ENCODE results near the gene CENPP. TPM values are rescaled to one million over a fixed set of nuclear protein-coding genes. Genes with fewer than 3 reads are reported as not detected.

CENPP gene
- total RNA-seq, 1 experiment from 2014 or later = 14.3 TPM

GRCh38 chr9:92661743-92662142 is 336.0 kb downstream of the CENPP start (continued):
- TF ChIP-seq, protein P1, sequence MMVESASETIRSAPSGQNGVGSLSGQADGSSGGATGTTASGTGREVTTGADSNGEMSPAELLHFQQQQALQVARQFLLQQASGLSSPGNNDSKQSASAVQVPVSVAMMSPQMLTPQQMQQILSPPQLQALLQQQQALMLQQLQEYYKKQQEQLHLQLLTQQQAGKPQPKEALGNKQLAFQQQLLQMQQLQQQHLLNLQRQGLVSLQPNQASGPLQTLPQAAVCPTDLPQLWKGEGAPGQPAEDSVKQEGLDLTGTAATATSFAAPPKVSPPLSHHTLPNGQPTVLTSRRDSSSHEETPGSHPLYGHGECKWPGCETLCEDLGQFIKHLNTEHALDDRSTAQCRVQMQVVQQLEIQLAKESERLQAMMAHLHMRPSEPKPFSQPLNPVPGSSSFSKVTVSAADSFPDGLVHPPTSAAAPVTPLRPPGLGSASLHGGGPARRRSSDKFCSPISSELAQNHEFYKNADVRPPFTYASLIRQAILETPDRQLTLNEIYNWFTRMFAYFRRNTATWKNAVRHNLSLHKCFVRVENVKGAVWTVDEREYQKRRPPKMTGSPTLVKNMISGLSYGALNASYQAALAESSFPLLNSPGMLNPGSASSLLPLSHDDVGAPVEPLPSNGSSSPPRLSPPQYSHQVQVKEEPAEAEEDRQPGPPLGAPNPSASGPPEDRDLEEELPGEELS (CRISPR knock-in tag; IDR thresholded peaks at IDR 0.05) = no peak
- TF ChIP-seq ZMAT4 (CRISPR knock-in tag; IDR thresholded peaks at IDR 0.05) (no peak), ZNF532 (CRISPR knock-in tag; IDR thresholded peaks at IDR 0.05; ENCODE audit: borderline replicate concordance) (no peak), EMX1 (CRISPR knock-in tag; IDR thresholded peaks at IDR 0.05) (no peak)
- TF ChIP-seq, protein P2, sequence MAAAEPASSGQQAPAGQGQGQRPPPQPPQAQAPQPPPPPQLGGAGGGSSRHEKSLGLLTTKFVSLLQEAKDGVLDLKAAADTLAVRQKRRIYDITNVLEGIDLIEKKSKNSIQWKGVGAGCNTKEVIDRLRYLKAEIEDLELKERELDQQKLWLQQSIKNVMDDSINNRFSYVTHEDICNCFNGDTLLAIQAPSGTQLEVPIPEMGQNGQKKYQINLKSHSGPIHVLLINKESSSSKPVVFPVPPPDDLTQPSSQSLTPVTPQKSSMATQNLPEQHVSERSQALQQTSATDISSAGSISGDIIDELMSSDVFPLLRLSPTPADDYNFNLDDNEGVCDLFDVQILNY (CRISPR knock-in tag; IDR thresholded peaks at IDR 0.05) = no peak
- TF ChIP-seq, protein P3, sequence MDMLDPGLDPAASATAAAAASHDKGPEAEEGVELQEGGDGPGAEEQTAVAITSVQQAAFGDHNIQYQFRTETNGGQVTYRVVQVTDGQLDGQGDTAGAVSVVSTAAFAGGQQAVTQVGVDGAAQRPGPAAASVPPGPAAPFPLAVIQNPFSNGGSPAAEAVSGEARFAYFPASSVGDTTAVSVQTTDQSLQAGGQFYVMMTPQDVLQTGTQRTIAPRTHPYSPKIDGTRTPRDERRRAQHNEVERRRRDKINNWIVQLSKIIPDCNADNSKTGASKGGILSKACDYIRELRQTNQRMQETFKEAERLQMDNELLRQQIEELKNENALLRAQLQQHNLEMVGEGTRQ (CRISPR knock-in tag; IDR thresholded peaks at IDR 0.05) = no peak

DNA sequence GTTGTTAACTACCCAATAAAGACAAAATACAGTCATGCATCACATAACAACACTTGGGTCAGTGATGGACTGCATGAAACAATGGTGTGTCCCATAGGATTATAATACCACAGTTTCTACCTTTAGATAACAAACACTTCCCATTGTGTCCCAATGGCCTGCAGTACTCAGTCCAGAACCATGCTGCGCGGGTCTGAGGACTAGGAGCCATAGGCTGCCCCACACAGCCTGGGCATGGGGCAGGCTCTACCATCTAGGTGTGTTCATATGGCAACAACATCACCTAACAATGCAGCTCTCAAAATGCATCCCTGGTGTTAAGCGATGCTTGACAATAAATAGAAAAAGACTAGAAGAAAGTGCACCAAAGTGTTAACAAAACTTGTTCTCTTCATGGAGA is 337.4 kb downstream of the CENPP start:
- H3K4me3 Mint-ChIP-seq = no peak overlapping the region
- H3K4me1 Mint-ChIP-seq = peaks cover 24% of the 10 kb centered on the region
- no peaks in the 10 kb centered on the region for H3K27me3 Mint-ChIP-seq (ENCODE audit: low read depth)
- ChIA-PET CTCF (no interaction called here), POLR2A (no interaction called here)
- H3K27ac Mint-ChIP-seq = no peak overlapping the region
- H3K36me3 Mint-ChIP-seq = peaks cover 2% of the 10 kb centered on the region; the same call in 1 of the 2 replicates
- ATAC-seq = no peak
- no peaks in the 10 kb centered on the region for H3K9me3 Mint-ChIP-seq
- no peak for DNase-seq (ENCODE audit: low spot score)
- TF ChIP-seq ZBTB21 (CRISPR knock-in tag; IDR thresholded peaks at IDR 0.05; ENCODE audit: borderline replicate concordance) = no peak
- no peak for TF ChIP-seq NFE2L1 (CRISPR knock-in tag; IDR thresholded peaks at IDR 0.05)
- TF ChIP-seq, protein P4, sequence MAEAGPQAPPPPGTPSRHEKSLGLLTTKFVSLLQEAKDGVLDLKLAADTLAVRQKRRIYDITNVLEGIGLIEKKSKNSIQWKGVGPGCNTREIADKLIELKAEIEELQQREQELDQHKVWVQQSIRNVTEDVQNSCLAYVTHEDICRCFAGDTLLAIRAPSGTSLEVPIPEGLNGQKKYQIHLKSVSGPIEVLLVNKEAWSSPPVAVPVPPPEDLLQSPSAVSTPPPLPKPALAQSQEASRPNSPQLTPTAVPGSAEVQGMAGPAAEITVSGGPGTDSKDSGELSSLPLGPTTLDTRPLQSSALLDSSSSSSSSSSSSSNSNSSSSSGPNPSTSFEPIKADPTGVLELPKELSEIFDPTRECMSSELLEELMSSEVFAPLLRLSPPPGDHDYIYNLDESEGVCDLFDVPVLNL (CRISPR knock-in tag; IDR thresholded peaks at IDR 0.05; ENCODE audit: borderline replicate concordance, low read depth) = no peak
- no peak for TF ChIP-seq SMAD4 (CRISPR knock-in tag; IDR thresholded peaks at IDR 0.05)
- TF ChIP-seq, protein P5, sequence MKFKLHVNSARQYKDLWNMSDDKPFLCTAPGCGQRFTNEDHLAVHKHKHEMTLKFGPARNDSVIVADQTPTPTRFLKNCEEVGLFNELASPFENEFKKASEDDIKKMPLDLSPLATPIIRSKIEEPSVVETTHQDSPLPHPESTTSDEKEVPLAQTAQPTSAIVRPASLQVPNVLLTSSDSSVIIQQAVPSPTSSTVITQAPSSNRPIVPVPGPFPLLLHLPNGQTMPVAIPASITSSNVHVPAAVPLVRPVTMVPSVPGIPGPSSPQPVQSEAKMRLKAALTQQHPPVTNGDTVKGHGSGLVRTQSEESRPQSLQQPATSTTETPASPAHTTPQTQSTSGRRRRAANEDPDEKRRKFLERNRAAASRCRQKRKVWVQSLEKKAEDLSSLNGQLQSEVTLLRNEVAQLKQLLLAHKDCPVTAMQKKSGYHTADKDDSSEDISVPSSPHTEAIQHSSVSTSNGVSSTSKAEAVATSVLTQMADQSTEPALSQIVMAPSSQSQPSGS (CRISPR knock-in tag; IDR thresholded peaks at IDR 0.05; ENCODE audit: borderline replicate concordance, low read depth) = no peak
- no peak for TF ChIP-seq USF1 (CRISPR knock-in tag; IDR thresholded peaks at IDR 0.05)
- TF ChIP-seq ZNF263 (CRISPR knock-in tag; IDR thresholded peaks at IDR 0.05; ENCODE audit: low read depth) = no peak
- no peak for TF ChIP-seq ZNF281 (CRISPR knock-in tag; IDR thresholded peaks at IDR 0.05)
- TF ChIP-seq NR1H2 (CRISPR knock-in tag; IDR thresholded peaks at IDR 0.05) = no peak
- TF ChIP-seq, protein P6, sequence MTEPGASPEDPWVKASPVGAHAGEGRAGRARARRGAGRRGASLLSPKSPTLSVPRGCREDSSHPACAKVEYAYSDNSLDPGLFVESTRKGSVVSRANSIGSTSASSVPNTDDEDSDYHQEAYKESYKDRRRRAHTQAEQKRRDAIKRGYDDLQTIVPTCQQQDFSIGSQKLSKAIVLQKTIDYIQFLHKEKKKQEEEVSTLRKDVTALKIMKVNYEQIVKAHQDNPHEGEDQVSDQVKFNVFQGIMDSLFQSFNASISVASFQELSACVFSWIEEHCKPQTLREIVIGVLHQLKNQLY (CRISPR knock-in tag; IDR thresholded peaks at IDR 0.05) = no peak
- TF ChIP-seq TP53 (CRISPR knock-in tag; IDR thresholded peaks at IDR 0.05) = no peak
- no peak for TF ChIP-seq JAZF1 (CRISPR knock-in tag; IDR thresholded peaks at IDR 0.05)
- TF ChIP-seq KAT7 (CRISPR knock-in tag; IDR thresholded peaks at IDR 0.05; ENCODE audit: borderline replicate concordance) = no peak
